Measurements from ENCODE around the gene RAN. TPM values are rescaled to one million over a fixed set of nuclear protein-coding genes. Genes with fewer than 3 reads are reported as not detected.

The RAN gene
- total RNA-seq, 2 donors from 2014 or later: 122 to 156 TPM

GRCh38 chr12:130863298-130863697 is 8.6 kb upstream of the RAN start:
- H3K27me3 ChIP-seq: no peaks in the 10 kb centered on the region
- no peak overlapping the region for H3K27ac ChIP-seq
- TF ChIP-seq, protein P1, sequence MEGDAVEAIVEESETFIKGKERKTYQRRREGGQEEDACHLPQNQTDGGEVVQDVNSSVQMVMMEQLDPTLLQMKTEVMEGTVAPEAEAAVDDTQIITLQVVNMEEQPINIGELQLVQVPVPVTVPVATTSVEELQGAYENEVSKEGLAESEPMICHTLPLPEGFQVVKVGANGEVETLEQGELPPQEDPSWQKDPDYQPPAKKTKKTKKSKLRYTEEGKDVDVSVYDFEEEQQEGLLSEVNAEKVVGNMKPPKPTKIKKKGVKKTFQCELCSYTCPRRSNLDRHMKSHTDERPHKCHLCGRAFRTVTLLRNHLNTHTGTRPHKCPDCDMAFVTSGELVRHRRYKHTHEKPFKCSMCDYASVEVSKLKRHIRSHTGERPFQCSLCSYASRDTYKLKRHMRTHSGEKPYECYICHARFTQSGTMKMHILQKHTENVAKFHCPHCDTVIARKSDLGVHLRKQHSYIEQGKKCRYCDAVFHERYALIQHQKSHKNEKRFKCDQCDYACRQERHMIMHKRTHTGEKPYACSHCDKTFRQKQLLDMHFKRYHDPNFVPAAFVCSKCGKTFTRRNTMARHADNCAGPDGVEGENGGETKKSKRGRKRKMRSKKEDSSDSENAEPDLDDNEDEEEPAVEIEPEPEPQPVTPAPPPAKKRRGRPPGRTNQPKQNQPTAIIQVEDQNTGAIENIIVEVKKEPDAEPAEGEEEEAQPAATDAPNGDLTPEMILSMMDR (IDR thresholded peaks at IDR 0.05): no peak
- H3K4me3 ChIP-seq: no peak overlapping the region
- no peaks in the 10 kb centered on the region for H3K36me3 ChIP-seq
- peaks cover 0 to 9% of the 10 kb centered on the region in 2 donors for H3K9me3 ChIP-seq
- DNase-seq (ENCODE audit: low spot score): no peak
- no peaks in the 10 kb centered on the region for H3K4me1 ChIP-seq

GRCh38 chr12:130868412-130868811 is 3.5 kb upstream of the RAN start:
- H3K27me3 ChIP-seq: no peaks in the 10 kb centered on the region
- peaks cover 6% of the 10 kb centered on the region for H3K36me3 ChIP-seq
- TF ChIP-seq, protein P1 (IDR thresholded peaks at IDR 0.05): no peak
- H3K4me1 ChIP-seq: peaks cover 0 to 20% of the 10 kb centered on the region in 2 donors
- no peak for DNase-seq (ENCODE audit: low spot score)
- peak overlapping the region in 1 of 2 donors; percentile 3 for H3K27ac ChIP-seq
- H3K9me3 ChIP-seq: peaks cover 0 to 9% of the 10 kb centered on the region in 2 donors
- no peak overlapping the region for H3K4me3 ChIP-seq

GRCh38 chr12:130870442-130871285 is 1.2 kb upstream of the RAN start:
- Histone ChIP-seq H3K27me3 (no peaks in the 10 kb centered on the region), H3K36me3 (peaks cover 27% of the 10 kb centered on the region), H3K4me1 (peaks cover 0 to 34% of the 10 kb centered on the region in 2 donors), H3K4me3 (peak overlapping the region; percentile 37 to 92), H3K9me3 (peaks cover 0 to 9% of the 10 kb centered on the region in 2 donors), H3K27ac (peak overlapping the region; percentile 85 to 87)
- peak; percentile 91 for DNase-seq (ENCODE audit: low spot score)
- TF ChIP-seq, protein P1 (IDR thresholded peaks at IDR 0.05): peak; percentile 13 to 51

GRCh38 chr12:130872179-130873096 is 572 bp downstream of the RAN start:
- Histone ChIP-seq H3K4me1 (peaks cover 0 to 34% of the 10 kb centered on the region in 2 donors), H3K27ac (peak overlapping the region; percentile 87 to 91), H3K36me3 (peaks cover 36% of the 10 kb centered on the region), H3K9me3 (peaks cover 0 to 6% of the 10 kb centered on the region in 2 donors), H3K27me3 (no peaks in the 10 kb centered on the region), H3K4me3 (peak overlapping the region; percentile 89 to 92)
- DNase-seq (ENCODE audit: low spot score): no peak
- TF ChIP-seq, protein P1 (IDR thresholded peaks at IDR 0.05): no peak

- Histone ChIP-seq H3K36me3 (peaks cover 36% of the 10 kb centered on the region), H3K27ac (peak overlapping the region in 1 of 2 donors; percentile 91), H3K27me3 (no peaks in the 10 kb centered on the region), H3K4me3 (peak overlapping the region; percentile 89 to 92), H3K4me1 (peaks cover 0 to 34% of the 10 kb centered on the region in 2 donors), H3K9me3 (no peaks in the 10 kb centered on the region)
- TF ChIP-seq, protein P1 (IDR thresholded peaks at IDR 0.05): no peak
- DNase-seq (ENCODE audit: low spot score): no peak
Measured at GRCh38 chr12:130873106-130873795, 1.4 kb downstream of the RAN start.
